Left ventricle myocardium inferior (tissue), 1 donor: ENCODE results near the gene TBX4. TPM values are rescaled to one million over a fixed set of nuclear protein-coding genes. Genes with fewer than 3 reads are reported as not detected.

ENCODE experiments used
- DNase-seq: peaks from one replicate; pipeline ENCODE4 v3.0.0-alpha.2; 2020
- H3K27ac ChIP-seq: fragments of 200-600 bp; replicated peaks from 2 replicates; pipeline ENCODE4 v1.8.0; 2021
- H3K27me3 ChIP-seq: fragments of 200-600 bp; 2 replicates; pipeline ENCODE4 v1.8.0; 2021; ENCODE audit warnings: low read depth
- H3K36me3 ChIP-seq: fragments of 200-600 bp; 2 replicates; pipeline ENCODE4 v1.8.0; 2021
- H3K4me1 ChIP-seq: fragments of 200-600 bp; 2 replicates; pipeline ENCODE4 v1.8.0; 2021
- H3K4me3 ChIP-seq: fragments of 200-600 bp; 2 replicates; pipeline ENCODE4 v1.8.0; 2021; ENCODE audit warnings: mild to moderate bottlenecking, moderate library complexity
- H3K9me3 ChIP-seq: fragments of 200-600 bp; replicated peaks from 2 replicates; pipeline ENCODE4 v1.8.0; 2021
- intact Hi-C: fragments of 100-400 bp; cut with micrococcal nuclease; formaldehyde crosslinking; loops from one replicate; pipeline ENCODE4 v1.11.0; 2022
- total RNA-seq: library from RNA; stranded (reverse); fragmentation: NEBNext Ultra II Directional; extraction: Animal tissue kit (Norgen Biotek cat#: 25700); gene quantifications from one replicate; pipeline ENCODE4 v1.2.1, GENCODE V29; 2021
- TF ChIP-seq, protein P1 (sequence below): fragments of 200-600 bp; IDR thresholded peaks from 2 replicates; pipeline ENCODE4 v1.8.0; 2021; ENCODE audit warnings: antibody characterized with exemption, mild to moderate bottlenecking, borderline replicate concordance
- donor health status: DM: no; HTN: yes; CAD: no; lungs with severe emphysema.

The TBX4 gene
- total RNA-seq, 1 donor from 2014 or later: not detected

DNA sequence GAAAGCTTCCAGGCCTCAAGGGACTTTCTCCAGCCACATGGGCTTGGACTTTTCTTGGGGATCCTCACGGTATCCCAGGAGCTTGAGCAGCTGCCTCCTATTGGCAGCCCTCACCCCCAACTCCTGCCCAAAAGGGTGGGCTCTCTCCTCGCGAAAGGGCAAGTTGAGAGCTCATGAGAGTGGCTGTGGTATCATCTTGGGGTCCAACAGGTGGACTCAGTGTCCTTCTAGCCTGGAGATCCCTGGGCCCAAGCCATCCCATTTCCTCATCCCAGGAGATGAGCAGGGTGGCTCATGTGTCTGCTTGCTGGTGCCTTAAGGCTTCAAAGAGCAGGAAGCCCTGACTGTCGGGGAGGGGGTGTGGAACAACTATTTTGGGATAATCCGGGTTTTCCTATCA is 17.7 kb downstream of the TBX4 start:
- Histone ChIP-seq H3K9me3 (no peaks in the 10 kb centered on the region), H3K4me3 (no peak overlapping the region), H3K4me1 (no peaks in the 10 kb centered on the region), H3K36me3 (no peaks in the 10 kb centered on the region), H3K27me3 (peaks cover 42% of the 10 kb centered on the region), H3K27ac (no peak overlapping the region)
- TF ChIP-seq, protein P1, sequence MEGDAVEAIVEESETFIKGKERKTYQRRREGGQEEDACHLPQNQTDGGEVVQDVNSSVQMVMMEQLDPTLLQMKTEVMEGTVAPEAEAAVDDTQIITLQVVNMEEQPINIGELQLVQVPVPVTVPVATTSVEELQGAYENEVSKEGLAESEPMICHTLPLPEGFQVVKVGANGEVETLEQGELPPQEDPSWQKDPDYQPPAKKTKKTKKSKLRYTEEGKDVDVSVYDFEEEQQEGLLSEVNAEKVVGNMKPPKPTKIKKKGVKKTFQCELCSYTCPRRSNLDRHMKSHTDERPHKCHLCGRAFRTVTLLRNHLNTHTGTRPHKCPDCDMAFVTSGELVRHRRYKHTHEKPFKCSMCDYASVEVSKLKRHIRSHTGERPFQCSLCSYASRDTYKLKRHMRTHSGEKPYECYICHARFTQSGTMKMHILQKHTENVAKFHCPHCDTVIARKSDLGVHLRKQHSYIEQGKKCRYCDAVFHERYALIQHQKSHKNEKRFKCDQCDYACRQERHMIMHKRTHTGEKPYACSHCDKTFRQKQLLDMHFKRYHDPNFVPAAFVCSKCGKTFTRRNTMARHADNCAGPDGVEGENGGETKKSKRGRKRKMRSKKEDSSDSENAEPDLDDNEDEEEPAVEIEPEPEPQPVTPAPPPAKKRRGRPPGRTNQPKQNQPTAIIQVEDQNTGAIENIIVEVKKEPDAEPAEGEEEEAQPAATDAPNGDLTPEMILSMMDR: no peak
- intact Hi-C loops: no loop called here
- no peak for DNase-seq

DNA sequence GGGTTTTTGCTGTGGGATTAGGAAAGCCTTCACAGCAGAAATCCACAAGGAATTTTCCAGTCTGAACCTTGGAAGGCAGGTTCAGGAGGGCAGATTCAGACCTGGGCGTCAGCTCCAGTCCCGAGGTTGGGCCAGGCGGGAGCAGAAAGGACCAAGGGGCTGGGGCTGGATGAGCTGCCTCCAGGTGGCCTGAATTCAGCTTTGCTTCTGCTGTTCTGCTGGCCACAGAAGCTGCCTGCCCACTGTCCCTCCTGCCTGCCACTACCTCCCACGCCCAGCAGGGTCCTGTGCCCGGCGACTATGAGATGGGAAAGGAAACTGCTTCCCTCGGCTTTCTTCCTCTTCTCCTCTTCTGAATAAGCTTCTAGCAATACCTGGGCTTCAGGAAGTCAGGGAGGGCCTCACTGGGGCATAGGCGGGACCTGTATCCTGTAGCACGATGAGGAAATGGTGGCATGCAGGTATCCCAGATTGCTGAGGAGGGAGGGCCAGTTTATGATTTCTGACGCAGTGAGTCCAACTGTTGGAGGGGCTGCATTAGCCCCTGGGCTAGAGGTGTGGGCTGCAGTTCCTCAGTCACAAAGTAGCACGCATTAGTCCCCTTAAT is 18.4 kb downstream of the TBX4 start:
- no peak for DNase-seq
- Histone ChIP-seq H3K9me3 (no peaks in the 10 kb centered on the region), H3K27ac (no peak overlapping the region), H3K27me3 (peaks cover 42% of the 10 kb centered on the region), H3K4me3 (no peak overlapping the region), H3K36me3 (no peaks in the 10 kb centered on the region), H3K4me1 (no peaks in the 10 kb centered on the region)
- intact Hi-C loops: no loop called here
- TF ChIP-seq, protein P1: no peak

DNA sequence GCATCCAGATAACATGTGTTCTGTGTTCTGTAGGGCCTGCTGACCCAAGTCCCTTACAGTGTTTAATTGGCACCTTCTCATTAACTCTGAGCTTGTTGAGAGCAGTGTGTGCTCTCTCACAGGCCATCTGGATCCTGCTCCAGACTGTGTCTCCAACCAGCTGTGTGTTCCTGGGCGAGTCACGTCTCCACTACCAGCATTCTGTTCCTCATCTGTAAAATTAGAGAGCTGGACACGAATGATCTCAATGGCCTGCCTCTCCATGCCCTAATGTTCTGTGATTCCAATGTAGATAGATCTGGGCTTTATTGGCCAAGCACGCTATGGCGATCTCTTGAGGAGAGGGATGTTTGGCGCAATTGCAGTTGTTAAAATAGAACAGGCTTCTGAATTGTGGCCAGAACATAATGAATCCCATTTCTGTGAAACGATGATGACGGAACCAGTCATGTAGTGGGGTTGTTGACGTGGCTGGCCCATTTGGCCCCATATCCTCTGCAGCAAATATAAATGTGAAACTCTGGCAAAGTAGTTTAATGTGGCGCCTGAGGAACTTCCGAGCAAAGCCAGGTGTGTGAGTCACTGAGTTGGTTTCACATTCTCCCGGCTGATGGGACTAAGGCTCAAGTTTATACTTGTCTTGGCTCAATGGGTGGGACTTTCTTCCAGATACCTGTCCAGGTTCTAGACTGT is 22.2 kb downstream of the TBX4 start:
- H3K4me3 ChIP-seq: no peak overlapping the region
- H3K36me3 ChIP-seq: no peaks in the 10 kb centered on the region
- no peaks in the 10 kb centered on the region for H3K9me3 ChIP-seq
- no peak for DNase-seq
- no peak overlapping the region for H3K27ac ChIP-seq
- TF ChIP-seq, protein P1: no peak
- intact Hi-C loops: no loop called here
- H3K27me3 ChIP-seq: peaks cover 63% of the 10 kb centered on the region
- no peaks in the 10 kb centered on the region for H3K4me1 ChIP-seq

DNA sequence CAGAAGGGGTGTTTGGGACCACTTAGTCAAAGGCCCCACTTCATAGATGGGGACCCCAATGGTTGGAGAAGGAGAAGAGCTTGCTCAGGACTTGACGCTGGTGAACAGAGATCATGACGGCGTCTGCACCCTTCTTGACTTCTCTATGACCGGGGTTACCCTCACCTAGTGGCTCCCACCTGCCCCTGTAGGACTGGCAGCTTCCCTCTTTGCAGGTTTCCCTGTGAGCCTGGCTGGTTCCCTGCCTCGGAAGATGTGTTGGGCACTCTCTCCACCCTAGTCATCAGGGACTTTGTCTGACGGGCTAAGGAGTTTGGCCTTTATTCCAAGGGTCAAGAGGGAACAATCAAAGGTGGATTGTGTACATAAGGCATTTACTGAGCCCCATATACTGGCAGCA is 22.7 kb downstream of the TBX4 start:
- Histone ChIP-seq H3K27me3 (peaks cover 66% of the 10 kb centered on the region), H3K4me3 (no peak overlapping the region), H3K4me1 (no peaks in the 10 kb centered on the region), H3K36me3 (no peaks in the 10 kb centered on the region), H3K9me3 (no peaks in the 10 kb centered on the region), H3K27ac (no peak overlapping the region)
- intact Hi-C loops: no loop called here
- TF ChIP-seq, protein P1: no peak
- no peak for DNase-seq

DNA sequence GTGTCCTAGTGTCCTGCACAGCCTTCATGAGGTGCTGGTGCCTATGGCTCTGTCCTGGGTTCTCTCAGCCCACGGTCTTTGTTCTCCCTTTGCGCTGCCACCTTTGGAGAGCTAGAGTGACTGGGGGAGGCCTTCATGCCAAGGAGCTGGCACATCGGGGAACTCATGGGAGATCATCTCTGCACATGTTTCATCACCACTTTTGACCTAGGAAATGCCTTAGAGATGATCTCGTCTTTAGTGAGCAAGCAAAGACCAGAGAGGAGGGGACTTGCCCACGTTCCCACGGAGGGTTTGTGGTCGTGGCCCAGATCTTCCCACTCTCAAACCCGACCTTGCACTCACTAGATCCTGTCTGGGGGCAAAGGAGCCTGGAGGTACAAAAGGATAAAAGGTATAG is 23.5 kb downstream of the TBX4 start:
- no peaks in the 10 kb centered on the region for H3K36me3 ChIP-seq
- intact Hi-C loops: no loop called here
- no peak for DNase-seq

More for the DNA sequence above, 23.5 kb downstream of the TBX4 start:
- Histone ChIP-seq H3K4me3 (no peak overlapping the region), H3K27me3 (peaks cover 68% of the 10 kb centered on the region), H3K4me1 (no peaks in the 10 kb centered on the region), H3K9me3 (no peaks in the 10 kb centered on the region), H3K27ac (no peak overlapping the region)
- TF ChIP-seq, protein P1: no peak
